Hippocampal formation (tissue), 2 donors: ENCODE results near the gene SLC26A5.
A peak's percentile ranks its signal among the peaks of the same experiment; 100 is the strongest.
"Not testable (repeated sequence)": the region's sequence is repeated elsewhere in the genome, so short reads cannot be mapped to it uniquely, and the experiment has no call there.

Experiments
- DNase-seq, 2 donors: peaks; one replicate each; lab custom pipeline; 2025; lab: John Stamatoyannopoulos, UW

Gene SLC26A5

GRCh38 chr7:103399687-103400086, 46.3 kb downstream of the SLC26A5 start:
- DNase-seq, result not testable (repeated sequence)

DNA sequence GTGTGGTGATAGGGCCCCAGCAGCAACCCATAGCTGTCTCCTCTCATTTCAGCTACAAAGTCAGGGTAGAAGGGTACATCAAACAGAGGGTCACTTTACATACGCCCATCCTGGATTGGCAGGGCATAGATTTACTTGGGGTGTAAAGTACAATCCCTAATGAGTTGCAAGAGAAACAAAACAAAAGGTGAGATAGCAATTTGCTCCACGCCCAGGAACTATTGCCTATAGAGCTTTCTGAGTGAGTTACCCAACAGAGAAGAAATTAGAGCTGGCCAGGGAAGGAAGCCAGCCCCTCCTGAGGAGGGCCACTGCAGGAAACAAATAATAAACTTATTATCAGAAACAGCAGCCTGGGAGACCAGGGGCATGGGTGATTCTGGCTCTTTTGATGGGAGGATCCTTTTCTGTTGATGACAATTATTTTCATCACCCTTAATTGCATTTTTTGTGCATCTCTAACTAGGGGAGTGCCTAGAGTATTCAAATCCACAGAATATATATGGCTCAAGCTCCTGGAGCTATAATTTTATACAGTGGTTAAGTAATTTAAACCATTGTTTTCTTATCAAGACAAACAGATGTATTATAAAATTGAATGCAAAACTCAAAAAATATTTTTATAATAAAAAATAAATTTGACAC, 47.4 kb downstream of the SLC26A5 start:
- no peak for DNase-seq

DNA sequence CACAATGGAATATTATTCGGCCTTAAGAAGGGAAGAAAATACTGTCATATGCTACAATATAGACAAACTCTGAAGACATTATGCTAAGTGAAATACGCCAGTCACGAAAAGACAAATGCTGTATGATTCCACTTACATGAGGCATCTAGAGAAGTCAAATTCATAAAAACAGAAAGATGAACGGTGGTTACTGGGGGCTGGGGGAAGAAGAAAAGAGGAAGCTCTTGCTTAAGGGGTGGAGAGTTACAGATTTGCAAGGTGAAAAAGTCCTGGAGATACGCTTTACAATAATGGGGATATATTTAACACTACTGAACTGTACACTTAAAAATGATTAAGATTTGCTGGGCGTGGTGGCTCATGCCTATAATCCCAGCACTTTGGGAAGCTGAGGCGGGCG, 49.5 kb downstream of the SLC26A5 start:
- no peak for DNase-seq

DNA sequence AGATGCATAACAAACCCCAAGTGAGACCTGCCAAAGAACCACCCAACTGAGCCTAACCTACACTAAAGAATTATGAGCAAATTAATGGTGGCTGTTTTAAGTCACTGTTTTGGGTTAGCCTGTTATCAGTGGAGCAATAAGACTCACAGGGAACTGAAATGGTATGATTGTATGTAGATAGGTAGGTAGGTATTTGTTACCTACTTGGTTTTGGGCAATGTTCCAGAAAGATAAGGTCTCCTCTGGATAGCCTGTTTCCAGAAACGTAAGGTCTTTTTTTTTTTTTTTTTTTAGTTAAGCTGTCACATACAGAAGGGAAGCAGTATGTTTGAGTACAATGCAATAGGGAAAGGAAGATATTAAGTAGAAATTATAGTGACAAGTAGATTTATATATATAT, 50.9 kb downstream of the SLC26A5 start:
- DNase-seq, result no peak

- no peak for DNase-seq
Observed at GRCh38 chr7:103394566-103394965, 51.4 kb downstream of the SLC26A5 start.

DNA sequence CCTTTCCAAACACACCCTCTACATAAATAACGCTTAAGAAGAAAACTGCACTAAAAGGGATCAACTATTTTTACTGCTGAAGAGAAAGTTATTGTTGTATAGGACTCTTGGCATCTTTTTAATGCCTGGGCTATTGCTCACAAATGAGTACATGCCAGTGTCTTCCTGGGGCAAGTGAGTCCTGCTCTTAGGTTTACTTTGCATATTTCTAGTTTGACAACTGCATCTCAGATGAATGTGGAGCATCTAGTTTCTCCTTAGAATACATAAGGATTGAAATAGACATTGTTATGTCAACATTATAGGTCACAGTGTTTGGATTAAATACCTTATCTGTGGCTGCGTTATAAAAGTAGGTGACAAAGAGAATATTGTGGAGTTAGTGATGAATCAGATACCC, 54.0 kb downstream of the SLC26A5 start:
- no peak for DNase-seq

DNA sequence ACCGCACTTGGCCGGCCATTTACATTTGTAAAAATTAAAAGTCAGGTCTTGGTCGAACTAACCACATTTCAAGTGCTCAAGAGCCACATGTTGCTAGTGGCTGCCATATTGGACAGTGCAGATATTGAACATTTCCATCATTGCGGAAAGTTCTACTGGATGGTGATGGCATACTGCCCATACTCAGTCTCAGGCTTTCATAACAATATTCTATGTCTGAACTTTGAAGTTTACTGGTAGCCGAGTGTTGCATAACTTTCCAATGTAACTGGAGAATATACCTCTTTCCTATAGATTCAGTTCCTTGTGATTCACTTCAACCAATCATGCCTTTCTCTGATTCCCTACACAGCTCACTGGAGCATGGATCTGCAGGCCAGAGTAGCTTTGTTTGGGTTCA, 54.9 kb downstream of the SLC26A5 start:
- no peak for DNase-seq

DNA sequence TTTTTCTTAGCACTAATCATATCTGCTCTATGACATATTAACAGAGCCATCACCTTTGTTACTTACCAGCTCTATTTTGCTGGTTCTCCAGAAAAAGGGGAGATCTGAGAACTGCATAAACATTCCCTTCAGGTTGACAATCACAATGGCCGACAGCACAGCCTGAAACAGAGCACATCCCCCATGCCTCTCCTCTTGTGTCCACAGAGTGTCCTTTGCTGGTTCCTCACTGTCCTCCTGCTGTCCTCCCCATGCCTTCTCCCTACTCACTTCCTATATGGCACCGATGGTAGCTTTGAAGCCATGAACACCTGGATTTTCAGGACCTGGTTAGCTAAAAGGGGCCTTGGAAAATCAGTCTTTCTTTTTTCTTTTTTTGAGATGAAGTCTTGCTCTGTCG, 56.7 kb downstream of the SLC26A5 start:
- no peak for DNase-seq

- DNase-seq, result no peak
Observed at GRCh38 chr7:103388469-103389140, 57.4 kb downstream of the SLC26A5 start.

DNA sequence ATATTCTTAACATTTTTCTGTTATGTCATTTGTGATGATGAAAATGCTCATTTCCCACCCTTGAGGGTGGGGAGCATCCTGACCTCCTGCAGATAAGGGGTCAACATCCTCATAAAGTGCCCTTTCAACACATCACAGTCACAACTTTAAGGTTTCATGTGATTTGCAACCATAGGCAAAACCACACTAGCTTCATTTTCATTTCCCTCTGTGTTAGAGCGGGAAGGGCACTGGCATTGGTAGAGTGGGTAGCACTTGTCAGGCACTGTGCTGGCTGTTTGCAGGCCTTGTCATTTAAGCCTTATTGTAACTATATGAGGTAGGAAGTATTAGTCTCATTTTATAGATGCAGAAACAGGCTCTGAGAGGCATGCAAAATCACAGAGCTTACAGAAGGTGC, 58.8 kb downstream of the SLC26A5 start:
- DNase-seq, result no peak

GRCh38 chr7:103382032-103382402, 64.0 kb downstream of the SLC26A5 start:
- DNase-seq, result no peak

- no peak for DNase-seq
Observed at GRCh38 chr7:103381280-103382031, 64.6 kb downstream of the SLC26A5 start.

GRCh38 chr7:103380395-103381191, 65.4 kb downstream of the SLC26A5 start:
- DNase-seq, result no peak

- DNase-seq, result no peak
Observed at GRCh38 chr7:103379270-103379975, 66.6 kb downstream of the SLC26A5 start.

DNA sequence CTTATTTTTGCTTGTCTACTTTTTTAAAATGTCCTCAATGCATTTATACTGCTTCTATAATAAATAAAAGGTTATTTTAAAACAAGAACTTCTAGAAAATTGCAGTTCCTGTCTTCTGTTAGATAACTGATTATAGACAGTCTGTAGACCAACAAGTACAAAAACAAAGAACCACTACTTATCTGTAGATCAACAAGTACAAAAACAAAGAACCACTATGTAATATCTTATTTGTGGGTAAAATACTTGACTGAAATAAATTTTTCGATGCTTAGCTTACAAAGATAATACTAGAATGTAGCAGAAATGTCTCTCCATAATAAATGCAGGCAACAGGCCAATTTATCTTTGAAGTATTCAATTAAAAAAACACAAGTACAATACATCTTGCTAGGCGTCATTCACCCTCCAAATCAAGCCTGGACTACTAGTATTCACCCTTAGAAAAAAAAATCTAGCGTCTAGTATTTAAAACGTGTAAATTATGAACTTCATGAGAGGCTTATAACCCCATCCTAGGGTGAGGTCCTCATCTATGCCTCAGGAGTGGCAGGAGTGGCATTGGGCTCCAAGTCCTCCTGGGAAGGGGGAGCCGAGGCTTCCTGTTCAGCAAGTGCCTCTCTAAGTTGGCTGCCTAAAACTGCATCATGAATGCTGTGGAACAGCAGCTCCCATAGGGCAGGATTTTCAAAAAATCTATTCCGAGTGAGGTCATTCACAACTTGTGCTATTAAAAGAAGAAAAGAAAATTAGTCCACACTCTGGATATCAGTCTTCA, 72.0 kb downstream of the SLC26A5 start:
- DNase-seq, result no peak

- no peak for DNase-seq
Observed at GRCh38 chr7:103369432-103369831, 76.6 kb downstream of the SLC26A5 start.

DNA sequence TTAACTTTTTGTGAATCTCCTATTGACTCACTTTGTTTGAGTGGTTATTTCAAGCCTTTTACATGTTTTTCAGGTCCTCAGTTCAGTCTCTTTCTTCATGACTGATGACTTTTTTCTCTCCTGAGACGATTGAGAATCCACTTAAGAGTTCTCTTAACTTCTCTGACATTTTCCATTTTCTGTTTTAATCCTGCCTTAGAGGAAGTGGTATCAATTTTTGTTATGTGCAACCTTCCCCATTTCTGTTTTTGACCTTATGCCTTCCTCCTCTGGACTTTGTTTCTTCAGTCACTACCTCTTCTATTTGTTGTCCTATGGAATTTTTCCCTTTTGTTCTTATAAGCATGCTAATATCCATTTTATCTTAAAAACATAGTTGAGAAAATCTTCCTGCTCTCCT, 96.2 kb downstream of the SLC26A5 start:
- DNase-seq, result no peak

- no peak for DNase-seq
Observed at GRCh38 chr7:103348959-103349358, 97.0 kb downstream of the SLC26A5 start.

DNA sequence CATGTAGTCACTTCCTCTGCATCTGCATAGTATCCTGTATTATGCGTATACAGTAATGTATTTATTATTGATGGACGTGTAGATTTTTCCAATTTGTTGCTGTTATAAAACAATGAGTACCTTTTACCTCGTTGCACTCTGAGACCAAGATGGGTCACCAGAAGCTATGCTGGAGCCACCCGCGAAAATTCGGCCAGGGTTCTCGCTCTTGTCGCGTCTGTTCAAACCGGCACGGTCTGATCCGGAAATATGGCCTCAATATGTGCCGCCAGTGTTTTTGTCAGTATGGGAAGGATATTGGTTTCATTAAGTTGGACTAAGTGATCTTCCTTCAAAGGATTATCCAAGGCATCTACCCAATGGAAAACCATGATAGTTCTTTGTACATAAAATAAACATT, 97.6 kb downstream of the SLC26A5 start:
- no peak for DNase-seq

DNA sequence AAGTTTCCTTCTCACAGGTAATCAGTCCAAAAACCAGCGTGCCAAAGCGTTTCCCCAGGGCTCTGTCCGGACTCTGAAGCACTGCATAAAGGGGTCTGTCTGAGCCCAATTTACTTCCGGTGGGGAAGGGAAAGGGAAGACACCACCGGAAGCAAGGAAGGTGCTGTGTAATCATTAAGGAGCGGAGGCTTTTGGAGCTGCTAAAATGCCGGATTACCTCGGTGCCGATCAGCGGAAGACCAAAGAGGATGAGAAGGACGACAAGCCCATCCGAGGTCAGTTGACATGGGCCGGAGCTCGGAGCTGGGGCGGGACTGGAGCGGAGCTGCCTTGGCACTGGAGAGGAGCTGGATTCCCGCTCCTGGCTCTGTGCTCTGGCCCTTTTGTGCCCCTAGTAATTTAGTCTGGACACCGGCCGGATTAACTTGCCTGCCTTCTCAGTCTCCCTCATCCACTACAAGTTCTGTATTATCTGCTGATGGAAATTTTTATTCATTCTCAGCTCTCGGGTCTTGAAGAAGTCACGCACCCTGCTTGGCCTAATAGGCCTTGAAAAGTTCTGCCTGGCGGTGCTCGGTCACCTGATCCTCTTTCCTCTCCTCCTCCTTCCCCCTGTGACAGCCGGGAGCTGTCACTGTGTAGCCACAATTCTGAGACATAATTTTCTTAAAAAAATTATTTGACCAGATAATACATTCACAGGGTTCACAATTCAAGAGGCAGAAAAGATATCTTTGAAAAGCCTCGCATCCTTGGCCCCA, 98.3 kb downstream of the SLC26A5 start, which contains the start of gene PSMC2:
Gene PSMC2, plus strand, starts transcription at position 137 of the 761 bp plus-strand sequence. Its CDS starts 69 bp downstream, at position 206.
- peak; percentile 67 to 79 for DNase-seq
